Mammary epithelial cell (primary cell): ENCODE measurements around the gene ZNF329.

Experiments used
- EZH2 ChIP-seq: IDR thresholded peaks from 2 replicates; pipeline ENCODE4 v1.6.1; 2012; ENCODE audit warnings: low read length, inconsistent platforms, borderline replicate concordance
- TF ChIP-seq, protein P1 (sequence below), 2 donors: IDR thresholded peaks in 1 of 2; conservative IDR thresholded peaks in 1 of 2; 2 replicates each; pipeline ENCODE4 v1.5.1; 2011 to 2012; ENCODE audit warnings: inconsistent platforms in 2 of 2, low read length in 2 of 2, mild to moderate bottlenecking in 2 of 2, control low read depth in 1 of 2, low read depth in 1 of 2; ENCODE audit not compliant: insufficient read depth in 1 of 2; ENCODE audit errors: extremely low read depth in 1 of 2

DNA sequence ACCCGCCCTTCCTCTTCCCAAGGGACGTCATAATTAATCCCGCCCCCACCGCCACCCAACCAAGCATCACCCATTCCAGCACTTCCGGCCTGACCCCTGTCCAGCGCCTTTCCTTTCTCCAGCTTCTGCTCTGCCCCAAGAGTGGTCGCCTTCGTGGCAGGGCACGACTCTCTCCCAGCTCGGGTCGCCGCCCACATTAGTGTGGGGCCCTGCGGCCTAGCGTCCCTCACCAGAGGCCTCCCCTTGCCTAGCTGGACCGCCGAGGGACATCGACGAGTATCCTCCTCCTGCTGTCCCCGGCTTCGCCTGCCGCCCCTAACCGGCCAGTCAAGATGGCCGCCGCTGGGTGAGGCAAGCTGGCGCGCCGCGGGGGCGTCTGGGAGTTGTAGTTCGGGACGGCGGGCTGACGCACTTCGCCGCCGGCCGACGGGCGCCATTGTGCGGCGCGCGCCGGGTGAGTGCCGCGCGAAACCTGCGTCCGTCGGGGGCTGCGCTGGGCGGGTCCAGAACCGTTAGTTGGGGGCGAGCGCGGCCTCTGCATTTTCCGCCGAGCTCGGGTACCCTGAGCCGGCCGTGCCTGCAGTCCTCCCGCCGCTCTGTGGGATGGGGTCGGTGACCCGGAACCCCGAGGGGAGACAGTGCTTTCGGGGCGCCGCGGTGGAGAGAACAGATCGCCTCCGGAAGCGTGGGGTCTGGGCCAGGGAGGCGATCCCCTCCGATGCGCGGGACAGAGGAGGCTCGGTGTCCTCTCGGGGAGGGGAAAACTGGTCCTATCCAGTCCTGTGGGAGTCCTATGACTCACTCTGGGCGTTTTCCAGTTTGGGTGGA lies 32.6 kb upstream of the ZNF329 start, which contains the start of gene ZNF274:
- TF ChIP-seq, protein P1, sequence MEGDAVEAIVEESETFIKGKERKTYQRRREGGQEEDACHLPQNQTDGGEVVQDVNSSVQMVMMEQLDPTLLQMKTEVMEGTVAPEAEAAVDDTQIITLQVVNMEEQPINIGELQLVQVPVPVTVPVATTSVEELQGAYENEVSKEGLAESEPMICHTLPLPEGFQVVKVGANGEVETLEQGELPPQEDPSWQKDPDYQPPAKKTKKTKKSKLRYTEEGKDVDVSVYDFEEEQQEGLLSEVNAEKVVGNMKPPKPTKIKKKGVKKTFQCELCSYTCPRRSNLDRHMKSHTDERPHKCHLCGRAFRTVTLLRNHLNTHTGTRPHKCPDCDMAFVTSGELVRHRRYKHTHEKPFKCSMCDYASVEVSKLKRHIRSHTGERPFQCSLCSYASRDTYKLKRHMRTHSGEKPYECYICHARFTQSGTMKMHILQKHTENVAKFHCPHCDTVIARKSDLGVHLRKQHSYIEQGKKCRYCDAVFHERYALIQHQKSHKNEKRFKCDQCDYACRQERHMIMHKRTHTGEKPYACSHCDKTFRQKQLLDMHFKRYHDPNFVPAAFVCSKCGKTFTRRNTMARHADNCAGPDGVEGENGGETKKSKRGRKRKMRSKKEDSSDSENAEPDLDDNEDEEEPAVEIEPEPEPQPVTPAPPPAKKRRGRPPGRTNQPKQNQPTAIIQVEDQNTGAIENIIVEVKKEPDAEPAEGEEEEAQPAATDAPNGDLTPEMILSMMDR (conservative IDR thresholded peaks at IDR 0.05 in 1 of 2, IDR thresholded peaks at IDR 0.05 in 1 of 2; ENCODE audit: extremely low read depth in 1 of 2, insufficient read depth in 1 of 2, low read depth in 1 of 2, low read length in 2 of 2), result no peak
- no peak for TF ChIP-seq EZH2
